Esophagus (tissue), 2 donors: Measurements from ENCODE around the gene HDHD5. TPM values are rescaled to one million over a fixed set of nuclear protein-coding genes. Genes with fewer than 3 reads are reported as not detected.

ENCODE experiments used
- H3K27ac ChIP-seq, 2 donors: one replicate each; pipeline ENCODE4 v1.5.1; 2013; ENCODE audit warnings: low read depth in 2 of 2, mild to moderate bottlenecking in 2 of 2, inconsistent platforms in 1 of 2, low read length in 1 of 2, moderate library complexity in 1 of 2
- H3K27me3 ChIP-seq, 2 donors: one replicate each; pipeline ENCODE4 v1.6.1; 2013; ENCODE audit warnings: low read length in 2 of 2, control low read depth in 1 of 2, mild to moderate bottlenecking in 1 of 2; ENCODE audit not compliant: insufficient read depth in 2 of 2, control insufficient read depth in 1 of 2
- H3K36me3 ChIP-seq, 2 donors: one replicate each; pipeline ENCODE4 v1.6.1; 2013; ENCODE audit warnings: low read length in 1 of 2; ENCODE audit not compliant: control insufficient read depth in 2 of 2, insufficient read depth in 2 of 2
- H3K4me1 ChIP-seq, 2 donors: one replicate each; pipeline ENCODE4 v1.6.1; 2013; ENCODE audit warnings: low read length in 1 of 2; ENCODE audit not compliant: control insufficient read depth in 2 of 2, insufficient read depth in 2 of 2
- H3K4me3 ChIP-seq, 2 donors: one replicate each; pipeline ENCODE4 v1.5.1; 2013; ENCODE audit warnings: low read length in 2 of 2, mild to moderate bottlenecking in 2 of 2, low read depth in 1 of 2, moderate library complexity in 1 of 2
- H3K9me3 ChIP-seq, 2 donors: one replicate each; pipeline ENCODE4 v1.6.1; 2013; ENCODE audit warnings: mild to moderate bottlenecking in 2 of 2, low read depth in 1 of 2, low read length in 1 of 2, moderate library complexity in 1 of 2; ENCODE audit not compliant: control insufficient read depth in 2 of 2, insufficient read depth in 1 of 2
- WGBS, 2 donors: extraction: QIAGEN DNeasy Blood & Tissue Kit; methylation state at CpG; one replicate each; pipeline ENCODE4 v1.1.7; 2013; 5-methylcytosine and 5-hydroxymethylcytosine counted together
- polyA plus RNA-seq, 2 donors: library from polyadenylated mRNA; stranded (reverse); fragments of 200-250 nt; gene quantifications; one replicate each; pipeline ENCODE4 v1.2.3, GENCODE V29; 2013
- donor health status: healthy with polysubstance abuse.
- donor health status: Bipolar disorder and iron deficiency.

The HDHD5 gene
- polyA plus RNA-seq, 2 donors: 15.2 to 26.4 TPM

DNA sequence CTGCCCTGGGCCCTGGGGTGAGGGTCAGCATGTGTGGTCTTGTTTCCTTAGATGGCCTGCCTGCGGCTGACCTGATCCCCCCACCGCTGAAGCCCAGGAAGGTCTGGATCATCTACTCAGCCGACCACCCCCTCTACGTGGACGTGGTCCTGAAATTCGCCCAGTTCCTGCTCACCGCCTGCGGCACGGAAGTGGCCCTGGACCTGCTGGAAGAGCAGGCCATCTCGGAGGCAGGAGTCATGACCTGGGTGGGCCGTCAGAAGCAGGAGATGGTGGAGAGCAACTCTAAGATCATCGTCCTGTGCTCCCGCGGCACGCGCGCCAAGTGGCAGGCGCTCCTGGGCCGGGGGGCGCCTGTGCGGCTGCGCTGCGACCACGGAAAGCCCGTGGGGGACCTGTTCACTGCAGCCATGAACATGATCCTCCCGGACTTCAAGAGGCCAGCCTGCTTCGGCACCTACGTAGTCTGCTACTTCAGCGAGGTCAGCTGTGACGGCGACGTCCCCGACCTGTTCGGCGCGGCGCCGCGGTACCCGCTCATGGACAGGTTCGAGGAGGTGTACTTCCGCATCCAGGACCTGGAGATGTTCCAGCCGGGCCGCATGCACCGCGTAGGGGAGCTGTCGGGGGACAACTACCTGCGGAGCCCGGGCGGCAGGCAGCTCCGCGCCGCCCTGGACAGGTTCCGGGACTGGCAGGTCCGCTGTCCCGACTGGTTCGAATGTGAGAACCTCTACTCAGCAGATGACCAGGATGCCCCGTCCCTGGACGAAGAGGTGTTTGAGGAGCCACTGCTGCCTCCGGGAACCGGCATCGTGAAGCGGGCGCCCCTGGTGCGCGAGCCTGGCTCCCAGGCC is 50.6 kb downstream of the HDHD5 start:
- no peaks in the 10 kb centered on the region for H3K27me3 ChIP-seq
- no peak overlapping the region for H3K27ac ChIP-seq
- peaks cover 6 to 38% of the 10 kb centered on the region in 2 donors for H3K36me3 ChIP-seq
- H3K4me3 ChIP-seq: no peak overlapping the region
- WGBS, 2 donors: 96% methylated on average over 66 of the region's 66 CpGs
- H3K9me3 ChIP-seq: no peaks in the 10 kb centered on the region
- H3K4me1 ChIP-seq: no peaks in the 10 kb centered on the region

DNA sequence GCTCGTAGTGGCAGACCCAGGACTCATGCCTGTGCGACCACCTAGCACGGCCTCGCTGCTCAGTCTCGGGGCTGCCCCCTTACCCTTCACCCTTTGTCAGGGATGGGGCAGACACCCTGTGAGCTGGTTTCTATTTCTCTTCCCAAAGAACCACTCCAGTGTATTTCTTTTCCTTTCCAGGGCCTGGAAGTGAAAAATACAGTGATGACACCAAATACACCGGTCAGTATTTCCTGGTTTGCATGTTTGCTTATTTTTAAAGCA is 51.6 kb downstream of the HDHD5 start:
- Histone ChIP-seq H3K36me3 (peaks cover 6 to 44% of the 10 kb centered on the region in 2 donors), H3K9me3 (no peaks in the 10 kb centered on the region), H3K4me3 (no peak overlapping the region), H3K4me1 (no peaks in the 10 kb centered on the region), H3K27ac (no peak overlapping the region), H3K27me3 (no peaks in the 10 kb centered on the region)
- WGBS, 2 donors: 95% methylated on average over 6 of the region's 6 CpGs

DNA sequence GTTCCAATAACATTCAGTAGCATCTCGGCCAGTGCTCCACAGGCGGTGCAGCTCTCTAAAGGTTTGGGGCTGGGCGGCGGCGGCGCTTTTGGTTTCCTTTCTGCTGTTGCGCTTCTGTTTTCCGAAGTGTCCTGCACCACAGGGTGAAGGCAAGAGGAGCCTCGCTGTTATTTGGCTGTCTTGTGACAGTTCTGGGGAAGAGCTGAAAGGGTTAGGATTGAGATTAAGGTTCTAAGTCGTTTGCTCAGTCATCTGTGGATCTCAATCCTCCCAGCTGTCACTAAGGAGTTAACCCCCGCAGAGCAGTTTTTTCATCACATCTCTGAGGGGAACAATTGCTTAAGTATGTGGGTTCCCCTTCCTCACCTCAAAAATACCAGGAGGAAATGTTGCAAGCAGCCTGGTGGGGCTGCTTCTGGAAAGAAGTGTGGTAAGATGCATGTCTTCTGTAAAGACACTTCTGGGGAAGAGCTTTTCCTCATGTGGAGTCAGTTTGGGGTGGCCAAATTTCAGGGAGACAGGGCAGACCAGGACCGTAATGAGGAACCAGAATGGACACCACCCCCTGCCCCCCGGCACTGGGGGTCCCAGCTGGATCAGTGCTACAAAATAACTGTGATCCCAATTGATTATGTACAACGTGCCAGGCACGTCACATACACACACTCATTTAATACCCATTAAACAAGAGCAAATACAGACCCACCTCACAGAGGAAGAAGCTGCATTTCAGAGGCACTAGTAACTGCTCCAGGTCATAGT is 52.1 kb downstream of the HDHD5 start:
- WGBS, 2 donors: 79% methylated on average over 15 of the region's 15 CpGs

DNA sequence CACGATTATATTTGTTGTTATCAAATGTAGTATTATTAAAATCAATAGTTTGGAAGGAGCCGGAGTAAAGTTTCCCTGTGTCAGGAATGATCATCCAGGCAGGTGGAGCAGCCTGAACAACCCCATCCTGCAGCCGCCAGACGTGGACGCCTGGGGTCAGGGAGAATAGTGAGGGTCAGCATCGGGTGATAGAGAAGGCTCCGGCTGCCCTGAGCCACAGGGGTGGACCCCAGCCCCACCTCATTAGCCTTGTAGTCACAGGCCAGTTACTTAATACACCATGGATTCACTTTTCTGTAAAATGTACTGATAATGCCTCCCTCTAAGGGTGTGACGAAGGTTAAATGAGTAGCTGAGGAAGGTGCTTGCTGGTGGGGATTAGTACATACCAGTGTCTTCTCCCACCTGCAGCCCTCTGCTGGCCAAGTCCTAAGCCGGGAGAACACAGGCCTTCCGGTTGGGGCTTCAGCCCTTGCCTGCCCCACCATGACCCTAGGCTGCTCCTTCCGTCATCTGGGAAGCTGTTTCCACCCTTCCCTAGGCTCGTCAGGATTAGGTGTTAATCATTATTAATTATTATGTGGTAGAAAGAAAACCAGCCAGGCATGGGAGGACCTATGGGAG is 52.8 kb downstream of the HDHD5 start:
- H3K27ac ChIP-seq: no peak overlapping the region
- 84 to 86% methylated on average over 12 of the region's 12 CpGs for WGBS, 2 donors
- H3K4me1 ChIP-seq: no peaks in the 10 kb centered on the region
- H3K9me3 ChIP-seq: no peaks in the 10 kb centered on the region
- H3K36me3 ChIP-seq: peaks cover 9 to 54% of the 10 kb centered on the region in 2 donors
- H3K27me3 ChIP-seq: no peaks in the 10 kb centered on the region
- H3K4me3 ChIP-seq: no peak overlapping the region

More for the DNA sequence above, 52.1 kb downstream of the HDHD5 start:
- H3K9me3 ChIP-seq: no peaks in the 10 kb centered on the region
- H3K27me3 ChIP-seq: no peaks in the 10 kb centered on the region
- H3K4me1 ChIP-seq: no peaks in the 10 kb centered on the region
- H3K4me3 ChIP-seq: no peak overlapping the region
- no peak overlapping the region for H3K27ac ChIP-seq
- peaks cover 6 to 48% of the 10 kb centered on the region in 2 donors for H3K36me3 ChIP-seq

DNA sequence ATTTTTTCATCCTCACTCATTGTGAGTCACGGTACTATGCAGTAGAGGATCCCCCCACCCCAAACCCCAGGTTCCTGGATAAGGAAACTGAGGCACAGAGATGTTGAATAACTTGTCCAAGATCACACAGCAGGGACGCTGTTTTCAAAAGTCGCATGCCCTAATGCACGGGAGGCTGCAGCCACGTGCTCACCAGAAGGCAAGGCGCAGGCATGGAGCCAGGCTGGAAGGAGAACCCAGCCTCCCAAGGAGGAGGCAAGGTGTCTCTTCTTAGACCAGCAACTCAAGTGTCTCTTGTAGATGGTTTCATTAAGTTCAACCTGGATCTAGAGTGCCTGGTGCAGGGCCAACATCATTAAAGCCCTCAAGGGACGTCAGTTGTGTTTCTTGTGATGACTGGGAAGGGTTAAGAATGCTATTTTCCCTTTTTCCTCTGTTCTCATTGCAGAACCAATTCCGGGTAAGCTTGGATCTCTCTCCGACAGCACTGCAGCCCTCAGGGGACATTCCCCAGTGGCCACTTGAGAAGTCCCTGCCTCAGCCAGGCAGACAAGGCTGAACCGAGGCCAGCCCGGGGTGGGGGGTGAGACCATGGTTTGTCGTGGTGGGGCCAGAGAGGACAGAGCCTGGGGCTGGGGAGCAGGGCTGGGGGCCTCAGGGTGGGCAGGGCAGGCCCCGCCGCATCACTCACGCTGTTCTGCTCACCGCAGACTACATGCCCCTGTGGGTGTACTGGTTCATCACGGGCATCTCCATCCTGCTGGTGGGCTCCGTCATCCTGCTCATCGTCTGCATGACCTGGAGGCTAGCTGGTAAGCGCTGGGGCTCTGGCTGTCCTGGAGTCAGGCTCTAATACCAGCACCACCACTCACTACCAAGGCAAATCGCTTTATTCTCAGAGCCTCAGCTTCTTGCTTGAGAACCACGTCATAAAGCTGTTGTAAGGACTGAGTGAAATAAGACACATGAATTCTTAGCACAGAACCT is 53.6 kb downstream of the HDHD5 start:
- H3K36me3 ChIP-seq: peaks cover 15 to 60% of the 10 kb centered on the region in 2 donors
- H3K4me1 ChIP-seq: no peaks in the 10 kb centered on the region
- no peak overlapping the region for H3K27ac ChIP-seq
- H3K27me3 ChIP-seq: no peaks in the 10 kb centered on the region
- H3K9me3 ChIP-seq: no peaks in the 10 kb centered on the region
- no peak overlapping the region for H3K4me3 ChIP-seq
- WGBS, 2 donors: 80 to 84% methylated on average over 22 of the region's 22 CpGs

DNA sequence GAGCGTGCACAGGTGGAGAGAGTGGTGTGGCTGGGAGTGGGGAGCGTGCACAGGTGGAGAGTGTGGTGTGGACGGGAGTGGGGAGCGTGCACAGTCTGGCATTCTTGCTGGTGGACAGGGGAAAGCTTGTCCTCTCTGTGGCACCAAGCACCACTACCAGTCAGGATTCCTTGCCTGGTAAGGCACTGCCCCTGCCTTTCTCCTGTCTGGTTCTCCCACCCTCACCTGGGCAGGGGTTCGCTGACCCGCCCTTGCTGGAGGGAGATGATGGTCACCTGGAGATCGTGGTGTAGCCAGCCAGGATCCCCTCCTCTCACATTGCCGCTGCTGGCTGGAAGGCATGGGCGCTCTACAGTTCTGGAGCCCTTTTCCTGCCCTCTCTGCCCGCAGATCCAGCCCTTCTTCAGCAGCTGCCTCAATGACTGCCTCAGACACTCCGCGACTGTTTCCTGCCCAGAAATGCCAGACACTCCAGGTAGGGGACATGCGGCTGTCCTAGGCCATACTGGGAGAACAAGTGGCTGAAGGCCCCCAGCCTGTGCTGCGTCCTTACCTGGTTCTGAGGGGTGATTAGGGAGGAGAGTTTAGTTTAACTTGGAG is 54.6 kb downstream of the HDHD5 start:
- WGBS, 2 donors: 85% methylated on average over 14 of the region's 14 CpGs
- Histone ChIP-seq H3K27me3 (no peaks in the 10 kb centered on the region), H3K9me3 (no peaks in the 10 kb centered on the region), H3K36me3 (peaks cover 17 to 62% of the 10 kb centered on the region in 2 donors), H3K27ac (no peak overlapping the region), H3K4me3 (no peak overlapping the region), H3K4me1 (no peaks in the 10 kb centered on the region)

DNA sequence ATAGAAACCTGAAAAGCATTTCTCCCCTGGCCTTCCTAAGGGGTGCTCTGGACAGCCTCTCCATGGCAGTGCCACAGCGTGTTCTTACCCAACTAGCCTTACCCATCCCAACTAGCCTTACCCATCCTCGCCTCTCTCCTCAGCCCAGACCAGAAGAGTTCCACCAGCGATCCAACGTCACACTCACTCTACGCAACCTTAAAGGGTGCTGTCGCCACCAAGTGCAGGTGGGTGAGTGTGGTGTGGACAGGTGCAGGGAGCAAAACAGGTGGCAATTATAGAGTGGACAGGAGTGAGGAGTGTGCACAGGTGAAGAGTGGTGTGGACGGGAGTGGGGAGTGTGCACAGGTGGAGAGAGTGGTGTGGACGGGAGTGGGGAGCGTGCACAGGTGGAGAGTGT is 55.7 kb downstream of the HDHD5 start:
- no peak overlapping the region for H3K27ac ChIP-seq
- H3K36me3 ChIP-seq: peaks cover 15 to 60% of the 10 kb centered on the region in 2 donors
- WGBS, 2 donors: 97% methylated on average over 9 of the region's 9 CpGs
- H3K4me1 ChIP-seq: no peaks in the 10 kb centered on the region
- H3K9me3 ChIP-seq: no peaks in the 10 kb centered on the region
- no peak overlapping the region for H3K4me3 ChIP-seq
- H3K27me3 ChIP-seq: no peaks in the 10 kb centered on the region

DNA sequence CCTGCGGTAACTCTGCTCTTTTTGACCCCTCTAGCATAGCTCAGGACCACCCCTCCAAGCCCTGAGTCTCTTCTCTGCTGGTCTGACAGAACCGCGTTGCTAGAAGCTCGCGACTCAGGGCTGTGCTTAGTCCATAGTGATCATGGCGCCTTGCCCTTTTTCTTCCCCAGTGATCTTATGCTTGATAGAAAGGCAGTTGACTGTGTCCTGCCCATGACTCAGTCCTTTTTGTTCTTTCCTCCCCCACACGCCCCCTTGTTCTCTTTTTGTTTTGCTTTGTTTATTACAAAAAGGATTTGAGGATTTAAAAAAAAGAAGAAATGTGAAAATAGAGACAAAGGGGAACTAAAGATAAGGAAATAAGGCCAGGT is 56.8 kb downstream of the HDHD5 start:
- Histone ChIP-seq H3K27ac (no peak overlapping the region), H3K9me3 (no peaks in the 10 kb centered on the region), H3K4me3 (no peak overlapping the region), H3K4me1 (peaks cover 0 to 2% of the 10 kb centered on the region in 2 donors), H3K36me3 (peaks cover 11 to 62% of the 10 kb centered on the region in 2 donors), H3K27me3 (no peaks in the 10 kb centered on the region)
- 86 to 90% methylated on average over 7 of the region's 7 CpGs for WGBS, 2 donors
